ENCODE results near the gene SKOR1. TPM values are rescaled to one million over a fixed set of nuclear protein-coding genes. Genes with fewer than 3 reads are reported as not detected.

Gene SKOR1
- total RNA-seq, 1 donor from 2014 or later = not detected

DNA sequence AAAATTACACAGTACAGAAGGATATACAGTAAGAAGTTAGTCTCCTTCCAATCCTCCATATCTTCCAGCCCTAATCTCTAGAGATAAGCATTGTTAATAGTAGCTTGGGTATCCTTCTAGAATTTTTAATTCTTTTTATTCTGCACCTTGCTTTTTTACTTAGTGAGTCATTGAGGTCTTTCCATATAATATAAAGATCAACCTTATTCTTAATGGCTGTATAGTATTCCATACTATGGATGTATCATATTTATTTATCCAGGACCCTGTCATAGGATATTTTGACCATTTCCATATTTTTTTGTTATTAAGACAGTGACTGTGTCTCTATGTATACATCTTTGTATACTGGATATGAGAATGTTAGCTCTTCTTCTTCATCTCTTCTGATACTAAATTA lies 36.3 kb upstream of the SKOR1 start:
- no peaks in the 10 kb centered on the region for H3K9me3 ChIP-seq
- no peak overlapping the region for H3K4me3 ChIP-seq
- no peaks in the 10 kb centered on the region for H3K4me1 ChIP-seq
- intact Hi-C loops (cut with DNase I) = no loop called here
- H3K36me3 ChIP-seq = no peaks in the 10 kb centered on the region
- TF ChIP-seq, protein P1, sequence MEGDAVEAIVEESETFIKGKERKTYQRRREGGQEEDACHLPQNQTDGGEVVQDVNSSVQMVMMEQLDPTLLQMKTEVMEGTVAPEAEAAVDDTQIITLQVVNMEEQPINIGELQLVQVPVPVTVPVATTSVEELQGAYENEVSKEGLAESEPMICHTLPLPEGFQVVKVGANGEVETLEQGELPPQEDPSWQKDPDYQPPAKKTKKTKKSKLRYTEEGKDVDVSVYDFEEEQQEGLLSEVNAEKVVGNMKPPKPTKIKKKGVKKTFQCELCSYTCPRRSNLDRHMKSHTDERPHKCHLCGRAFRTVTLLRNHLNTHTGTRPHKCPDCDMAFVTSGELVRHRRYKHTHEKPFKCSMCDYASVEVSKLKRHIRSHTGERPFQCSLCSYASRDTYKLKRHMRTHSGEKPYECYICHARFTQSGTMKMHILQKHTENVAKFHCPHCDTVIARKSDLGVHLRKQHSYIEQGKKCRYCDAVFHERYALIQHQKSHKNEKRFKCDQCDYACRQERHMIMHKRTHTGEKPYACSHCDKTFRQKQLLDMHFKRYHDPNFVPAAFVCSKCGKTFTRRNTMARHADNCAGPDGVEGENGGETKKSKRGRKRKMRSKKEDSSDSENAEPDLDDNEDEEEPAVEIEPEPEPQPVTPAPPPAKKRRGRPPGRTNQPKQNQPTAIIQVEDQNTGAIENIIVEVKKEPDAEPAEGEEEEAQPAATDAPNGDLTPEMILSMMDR (IDR thresholded peaks at IDR 0.05) = no peak
- no peak for DNase-seq (ENCODE audit: low spot score in 2 of 2)
- H3K27me3 ChIP-seq = no peaks in the 10 kb centered on the region
- H3K27ac ChIP-seq = no peak overlapping the region

DNA sequence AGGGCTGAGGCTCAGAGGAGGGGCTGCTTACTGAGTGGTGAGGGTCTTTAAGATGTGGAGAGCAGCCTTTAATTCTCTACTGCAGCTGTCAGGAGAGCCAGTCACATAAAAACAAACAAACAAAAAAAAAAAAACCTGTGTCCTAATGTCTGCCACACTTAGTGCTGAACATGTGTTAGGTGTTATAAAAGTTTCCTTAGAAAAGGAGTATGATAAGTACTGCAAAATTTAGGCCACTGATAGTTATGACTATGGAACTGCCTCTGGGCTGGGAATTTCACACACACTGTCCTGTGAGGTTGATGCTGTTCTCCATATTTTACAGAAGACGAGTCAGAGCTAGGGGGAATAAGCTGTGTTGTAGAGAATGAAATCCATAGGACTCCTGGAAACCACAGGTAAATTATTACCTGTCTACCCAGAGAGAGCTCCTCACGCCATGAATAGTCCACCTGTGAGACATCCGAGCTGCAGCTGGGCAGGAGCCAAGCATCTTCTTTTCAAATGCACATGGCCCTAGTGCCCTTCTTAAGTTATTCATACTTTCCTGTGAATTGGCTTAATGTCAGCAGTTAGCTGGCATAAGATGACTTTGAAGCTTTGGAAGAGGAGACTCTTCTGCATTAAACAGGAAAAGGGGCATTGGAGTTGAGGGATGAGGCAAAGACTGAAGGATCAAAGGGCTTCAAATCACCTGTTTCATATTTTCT lies 34.5 kb upstream of the SKOR1 start:
- Histone ChIP-seq H3K36me3 (no peaks in the 10 kb centered on the region), H3K4me1 (no peaks in the 10 kb centered on the region), H3K9me3 (peaks cover 5 to 11% of the 10 kb centered on the region in 2 donors), H3K4me3 (no peak overlapping the region), H3K27me3 (no peaks in the 10 kb centered on the region), H3K27ac (no peak overlapping the region)
- intact Hi-C loops (cut with DNase I) = no loop called here
- DNase-seq (ENCODE audit: low spot score in 2 of 2) = no peak
- TF ChIP-seq, protein P1 (IDR thresholded peaks at IDR 0.05) = no peak

DNA sequence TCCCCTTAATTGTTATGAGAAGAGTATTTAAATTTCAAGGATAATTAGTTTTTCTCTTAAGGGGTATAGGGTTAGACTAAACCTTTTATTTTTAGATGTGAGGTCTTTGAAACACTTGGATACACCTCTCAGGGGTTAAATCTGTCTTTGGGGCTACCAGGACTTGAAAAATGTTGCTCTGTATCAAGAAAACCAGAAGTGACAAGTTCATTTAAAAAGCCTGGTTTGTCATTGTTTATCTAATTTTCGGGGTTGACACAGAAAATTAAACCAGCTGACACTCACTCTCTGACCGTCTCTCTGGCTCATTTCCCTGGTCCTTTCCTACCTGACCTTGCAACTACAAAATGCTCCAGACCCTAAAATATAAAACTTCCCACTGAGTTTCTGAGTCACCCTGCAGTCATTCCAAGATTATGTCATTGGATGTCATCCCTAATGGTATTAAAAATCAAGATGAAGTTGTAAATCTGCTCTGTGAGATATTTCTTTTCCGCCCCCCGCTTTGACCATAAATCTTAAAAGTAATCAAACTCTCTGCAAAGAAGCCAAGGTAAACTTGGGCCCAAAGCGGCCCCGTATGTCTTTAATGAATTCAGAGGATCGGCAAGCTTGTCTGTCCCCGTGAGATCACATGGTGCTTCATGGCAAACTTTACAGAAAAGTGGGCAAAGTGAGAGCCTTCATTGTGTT lies 32.9 kb upstream of the SKOR1 start:
- Histone ChIP-seq H3K9me3 (peaks cover 5 to 11% of the 10 kb centered on the region in 2 donors), H3K4me1 (no peaks in the 10 kb centered on the region), H3K27ac (no peak overlapping the region), H3K27me3 (no peaks in the 10 kb centered on the region), H3K36me3 (no peaks in the 10 kb centered on the region), H3K4me3 (no peak overlapping the region)
- intact Hi-C loops (cut with DNase I) = no loop called here
- TF ChIP-seq, protein P1 (IDR thresholded peaks at IDR 0.05) = no peak
- DNase-seq (ENCODE audit: low spot score in 2 of 2) = no peak

DNA sequence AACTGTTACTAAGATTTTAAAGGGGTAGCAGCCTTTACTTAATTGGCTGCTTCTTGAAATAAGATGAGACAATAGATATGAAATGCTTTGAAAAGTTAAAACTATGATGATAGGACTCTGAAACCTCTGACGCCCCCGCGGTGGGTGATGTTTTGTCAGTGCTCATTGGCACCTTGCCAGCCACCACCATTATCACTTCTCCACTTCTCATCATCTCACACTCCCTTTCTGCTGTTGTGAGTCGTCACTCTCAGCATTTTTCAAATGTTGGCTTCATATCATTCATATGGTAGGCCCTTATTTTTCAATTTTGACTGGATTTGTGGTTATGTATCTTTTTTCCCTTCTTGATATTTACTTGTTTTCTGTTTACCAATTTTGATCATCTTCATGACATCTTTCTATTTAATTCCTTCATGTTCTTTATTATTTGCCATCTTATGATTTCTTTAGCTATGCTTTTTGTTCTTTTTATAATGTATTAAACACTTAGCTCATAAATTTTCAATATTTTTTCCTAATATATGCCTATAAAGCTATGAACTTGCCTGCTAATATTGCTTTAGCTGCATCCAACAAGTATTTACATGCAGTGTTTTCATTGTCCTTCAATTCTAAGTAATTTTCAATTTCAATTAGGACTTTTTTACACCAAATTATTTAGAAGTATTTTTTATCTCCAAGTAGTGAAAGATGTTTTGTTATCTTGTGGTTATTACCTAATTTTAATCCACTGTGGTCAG lies 30.3 kb upstream of the SKOR1 start:
- no peak overlapping the region for H3K27ac ChIP-seq
- peaks cover 5 to 11% of the 10 kb centered on the region in 2 donors for H3K9me3 ChIP-seq
- no peaks in the 10 kb centered on the region for H3K4me1 ChIP-seq
- H3K4me3 ChIP-seq = no peak overlapping the region
- DNase-seq (ENCODE audit: low spot score in 2 of 2) = no peak
- TF ChIP-seq, protein P1 (IDR thresholded peaks at IDR 0.05) = no peak
- no peaks in the 10 kb centered on the region for H3K27me3 ChIP-seq
- intact Hi-C loops (cut with DNase I) = no loop called here
- no peaks in the 10 kb centered on the region for H3K36me3 ChIP-seq

DNA sequence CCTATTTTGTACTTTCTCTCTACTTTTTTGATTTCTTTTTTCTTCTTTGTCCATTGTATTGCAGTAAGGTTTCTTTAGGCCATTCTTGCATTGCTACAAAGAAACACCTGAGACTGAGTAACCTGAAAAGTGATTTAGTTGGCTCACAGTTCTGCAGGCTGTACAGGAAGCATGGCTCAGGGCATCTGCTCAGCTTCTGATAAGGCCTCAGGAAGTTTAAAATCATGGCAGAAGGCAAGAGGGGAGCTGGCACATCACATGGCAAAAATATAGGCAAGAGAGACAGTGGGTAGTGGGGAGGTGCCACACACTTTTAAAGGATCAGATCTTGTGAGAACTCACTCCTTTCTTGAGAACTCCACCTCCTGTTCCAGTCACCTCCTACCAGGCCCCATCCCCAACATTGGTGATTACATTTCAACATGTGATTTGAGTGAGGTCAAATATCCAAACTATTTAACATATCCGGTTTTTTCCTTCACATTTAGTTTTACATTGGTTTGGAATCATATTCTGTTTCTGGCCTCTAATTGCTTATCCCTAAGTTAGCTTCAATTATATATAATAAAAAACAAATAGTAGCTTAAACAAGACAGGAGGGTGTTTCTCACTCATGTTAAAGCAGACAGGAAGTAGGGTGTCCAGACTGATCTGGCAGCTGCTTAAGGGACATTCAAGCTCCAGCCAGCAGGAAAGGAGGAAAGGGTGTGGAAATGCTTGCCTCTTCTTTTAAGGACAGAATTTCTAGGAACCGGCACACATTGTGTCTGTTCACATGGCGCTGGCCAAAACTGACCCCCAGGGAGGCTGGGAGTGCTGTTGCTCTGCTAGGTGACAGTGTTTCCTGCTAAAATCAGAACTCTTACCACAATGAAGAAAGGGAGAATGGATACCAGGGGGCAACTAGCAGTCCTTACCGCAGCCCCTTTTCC lies 28.8 kb upstream of the SKOR1 start:
- no peak for DNase-seq (ENCODE audit: low spot score in 2 of 2)
- Histone ChIP-seq H3K4me3 (no peak overlapping the region), H3K36me3 (no peaks in the 10 kb centered on the region), H3K27me3 (no peaks in the 10 kb centered on the region), H3K4me1 (no peaks in the 10 kb centered on the region), H3K9me3 (peaks cover 5 to 11% of the 10 kb centered on the region in 2 donors), H3K27ac (no peak overlapping the region)
- intact Hi-C loops (cut with DNase I) = no loop called here
- TF ChIP-seq, protein P1 (IDR thresholded peaks at IDR 0.05) = no peak

Data from ascending aorta (tissue), 2 donors.